OCI-LY3 (cell line): ENCODE measurements around the gene TENT4B.
A peak's percentile ranks its signal among the peaks of the same experiment; 100 is the strongest.

Source experiments
- EZH2phosphoT487 ChIP-seq: fragments of 200-600 bp; shearing (Covaris generic); IDR thresholded peaks from 2 replicates; pipeline ENCODE4 v1.6.1; 2018; ENCODE audit warnings: antibody characterized with exemption, mixed run types, low read depth
- TF ChIP-seq, protein P1 (sequence below): fragments of 200-600, 300-600 bp; sonication (generic); IDR thresholded peaks from 2 replicates; pipeline ENCODE4 v1.5.1; 2014; ENCODE audit warnings: antibody characterized with exemption, low read length, low read depth

- TF ChIP-seq, protein P1, sequence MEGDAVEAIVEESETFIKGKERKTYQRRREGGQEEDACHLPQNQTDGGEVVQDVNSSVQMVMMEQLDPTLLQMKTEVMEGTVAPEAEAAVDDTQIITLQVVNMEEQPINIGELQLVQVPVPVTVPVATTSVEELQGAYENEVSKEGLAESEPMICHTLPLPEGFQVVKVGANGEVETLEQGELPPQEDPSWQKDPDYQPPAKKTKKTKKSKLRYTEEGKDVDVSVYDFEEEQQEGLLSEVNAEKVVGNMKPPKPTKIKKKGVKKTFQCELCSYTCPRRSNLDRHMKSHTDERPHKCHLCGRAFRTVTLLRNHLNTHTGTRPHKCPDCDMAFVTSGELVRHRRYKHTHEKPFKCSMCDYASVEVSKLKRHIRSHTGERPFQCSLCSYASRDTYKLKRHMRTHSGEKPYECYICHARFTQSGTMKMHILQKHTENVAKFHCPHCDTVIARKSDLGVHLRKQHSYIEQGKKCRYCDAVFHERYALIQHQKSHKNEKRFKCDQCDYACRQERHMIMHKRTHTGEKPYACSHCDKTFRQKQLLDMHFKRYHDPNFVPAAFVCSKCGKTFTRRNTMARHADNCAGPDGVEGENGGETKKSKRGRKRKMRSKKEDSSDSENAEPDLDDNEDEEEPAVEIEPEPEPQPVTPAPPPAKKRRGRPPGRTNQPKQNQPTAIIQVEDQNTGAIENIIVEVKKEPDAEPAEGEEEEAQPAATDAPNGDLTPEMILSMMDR, result peak; percentile 81
- TF ChIP-seq EZH2phosphoT487, result no peak
Measured at GRCh38 chr16:50213939-50214519, 60.9 kb downstream of the TENT4B start.
